Activated CD8-positive, alpha-beta T cell treated with anti-CD3 and anti-CD28 coated beads, Interleukin-2, amount 10 ng/mL, durations not matched to agents 7 days and 5 days (primary cell): ENCODE results near the gene ADD3. TPM values are rescaled to one million over a fixed set of nuclear protein-coding genes. Genes with fewer than 3 reads are reported as not detected.
"Not testable (repeated sequence)": the region's sequence is repeated elsewhere in the genome, so short reads cannot be mapped to it uniquely, and the experiment has no call there.

Experiments used
- ATAC-seq: fragments of 150-1000 bp; cut with Tn5 transposase; one replicate; pipeline ENCODE4 v1.10.0; 2021; ENCODE audit warnings: moderate library complexity
- CTCF ChIA-PET: fragments of 350-600 bp; sonication (Branson Sonifier 250); formaldehyde crosslinking; loops from one replicate; lab custom pipeline; 2021; ENCODE audit warnings: antibody characterized with exemption; lab: Charles Lee
- POLR2A ChIA-PET: fragments of 350-600 bp; sonication (Branson Sonifier 250); formaldehyde crosslinking; loops from one replicate; lab custom pipeline; 2021; ENCODE audit warnings: antibody characterized with exemption; lab: Charles Lee
- DNase-seq: peaks from one replicate; pipeline ENCODE4 v3.0.0-alpha.2; 2020
- H3K27ac Mint-ChIP-seq: one replicate; pipeline ENCODE4 v1.8.0; 2021; ENCODE audit warnings: mild to moderate bottlenecking, mixed read lengths
- H3K27me3 Mint-ChIP-seq: one replicate; pipeline ENCODE4 v1.8.0; 2021; ENCODE audit warnings: low read depth, mixed read lengths
- H3K36me3 Mint-ChIP-seq: one replicate; pipeline ENCODE4 v1.8.0; 2021; ENCODE audit warnings: low read depth, mixed read lengths
- H3K4me1 Mint-ChIP-seq: one replicate; pipeline ENCODE4 v1.8.0; 2021; ENCODE audit warnings: low read depth, mixed read lengths
- H3K4me3 Mint-ChIP-seq: one replicate; pipeline ENCODE4 v1.8.0; 2021; ENCODE audit warnings: mild to moderate bottlenecking, mixed read lengths
- H3K9me3 Mint-ChIP-seq: one replicate; pipeline ENCODE4 v1.8.0; 2022; ENCODE audit warnings: mixed read lengths; ENCODE audit not compliant: insufficient read depth
- total RNA-seq, 2 experiments: library from RNA; stranded (reverse); gene quantifications; one replicate each; pipeline ENCODE4 v1.2.3, GENCODE V29; 2021

Gene ADD3
- total RNA-seq, 2 experiments from 2014 or later: 172 to 200 TPM

DNA sequence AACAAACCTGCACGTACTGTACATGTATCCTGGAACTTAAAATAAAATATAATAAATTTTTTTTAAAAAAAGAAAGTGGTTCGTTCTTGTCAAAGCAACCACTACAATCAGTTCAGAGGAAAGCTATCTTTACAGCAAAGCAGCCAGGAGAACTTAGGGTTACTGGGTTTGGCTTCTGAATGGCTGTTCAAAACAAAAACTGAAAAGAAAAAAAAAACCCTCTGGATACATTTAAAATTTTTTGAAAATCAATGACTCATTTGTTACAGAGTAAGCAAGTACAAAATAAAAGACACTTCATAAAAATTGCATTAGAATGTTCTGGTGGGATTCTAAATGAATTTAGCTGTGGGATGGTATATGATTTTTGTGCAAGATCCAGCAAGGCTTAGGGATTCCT is 28.6 kb upstream of the ADD3 start:
- peaks cover 3% of the 10 kb centered on the region for H3K27me3 Mint-ChIP-seq
- H3K4me1 Mint-ChIP-seq: no peaks in the 10 kb centered on the region
- DNase-seq: no peak
- H3K36me3 Mint-ChIP-seq: no peaks in the 10 kb centered on the region
- H3K27ac Mint-ChIP-seq: no peak overlapping the region
- no peak overlapping the region for H3K4me3 Mint-ChIP-seq
- no peak for ATAC-seq
- CTCF ChIA-PET: interaction anchor here (0.8 to 5.9 kb wide), 30 partner anchors 9 to 327 kb away, joined by 3 to 53 read pairs (median 4); partner anchors contain the start of gene ADD3
- no peaks in the 10 kb centered on the region for H3K9me3 Mint-ChIP-seq
- POLR2A ChIA-PET: no interaction called here

DNA sequence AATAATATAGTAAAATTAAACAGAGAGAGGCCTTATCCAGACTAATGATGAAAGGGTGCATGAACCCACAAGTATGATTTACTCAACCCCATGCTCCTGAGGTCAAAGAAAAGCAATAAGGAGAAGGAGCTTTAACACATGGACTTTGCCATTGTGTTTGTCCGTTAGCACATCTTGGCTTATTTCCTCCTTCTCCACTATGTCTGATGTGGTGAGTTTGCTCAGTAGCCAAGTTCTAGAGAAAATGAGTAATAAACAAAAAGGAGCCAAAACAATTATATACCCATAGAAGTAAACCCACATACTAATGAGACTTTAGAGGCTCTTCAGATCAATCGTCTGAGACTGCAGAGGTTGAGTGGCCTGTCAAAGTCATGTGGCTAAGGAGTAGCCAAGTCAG is 26.1 kb upstream of the ADD3 start:
- H3K27me3 Mint-ChIP-seq: peaks cover 10% of the 10 kb centered on the region
- H3K36me3 Mint-ChIP-seq: peaks cover 2% of the 10 kb centered on the region
- no peak for ATAC-seq
- ChIA-PET POLR2A (no interaction called here), CTCF (interaction anchor here (1.2 to 2.1 kb wide), 2 partner anchors 29 to 97 kb away, joined by 3 to 11 read pairs; no protein-coding TSS in a partner anchor)
- H3K4me3 Mint-ChIP-seq: no peak overlapping the region
- H3K4me1 Mint-ChIP-seq: no peaks in the 10 kb centered on the region
- no peak overlapping the region for H3K27ac Mint-ChIP-seq
- no peak for DNase-seq
- H3K9me3 Mint-ChIP-seq: peaks cover 7% of the 10 kb centered on the region

DNA sequence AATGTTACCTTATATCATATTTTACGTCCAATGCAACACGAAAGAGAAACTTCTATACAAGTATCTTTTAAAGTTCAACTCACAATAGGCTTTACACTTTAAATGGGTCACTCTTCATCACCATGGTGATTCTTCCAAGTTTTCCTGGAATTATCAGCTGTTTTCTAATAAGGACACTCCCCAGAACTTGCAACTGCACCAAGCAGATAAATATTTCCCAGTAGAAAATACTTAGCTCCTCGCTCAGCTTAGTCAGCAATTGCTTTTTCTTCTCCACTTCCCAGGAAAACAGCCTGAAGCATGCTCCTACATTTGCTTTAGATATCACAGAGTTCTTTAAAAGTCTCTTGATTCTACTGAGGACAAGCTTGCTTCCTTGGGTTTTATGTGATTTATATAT is 25.7 kb upstream of the ADD3 start:
- H3K27me3 Mint-ChIP-seq: peaks cover 10% of the 10 kb centered on the region
- no peak overlapping the region for H3K4me3 Mint-ChIP-seq
- no peaks in the 10 kb centered on the region for H3K4me1 Mint-ChIP-seq
- H3K36me3 Mint-ChIP-seq: peaks cover 2% of the 10 kb centered on the region
- no peak overlapping the region for H3K27ac Mint-ChIP-seq
- ATAC-seq (no peak), DNase-seq (no peak)
- CTCF ChIA-PET: interaction anchor here (1.1 to 2.1 kb wide), 3 partner anchors 9 to 98 kb away, joined by 3 to 11 read pairs (median 5); no protein-coding TSS in a partner anchor
- POLR2A ChIA-PET: no interaction called here
- H3K9me3 Mint-ChIP-seq: peaks cover 7% of the 10 kb centered on the region

DNA sequence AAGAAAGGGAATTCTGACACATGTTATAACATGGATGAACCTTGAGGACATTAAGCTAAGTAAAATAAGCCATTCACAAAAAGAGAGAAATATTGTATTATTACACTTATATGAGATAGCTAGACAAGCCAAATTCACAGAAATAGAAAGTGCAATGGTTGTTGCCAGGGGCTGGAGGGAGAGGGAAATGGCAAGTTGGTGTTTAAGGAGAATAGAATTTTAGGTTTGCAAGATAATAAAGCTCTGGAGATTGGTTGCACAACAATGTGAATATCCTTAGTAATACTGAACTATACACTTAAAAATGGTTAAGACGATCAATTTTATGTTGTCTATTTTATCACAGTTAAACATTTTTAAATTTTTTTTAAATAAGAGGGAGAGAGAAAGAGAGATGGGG is 25.0 kb upstream of the ADD3 start:
- Mint-ChIP-seq H3K27me3 (peaks cover 10% of the 10 kb centered on the region), H3K4me3 (no peak overlapping the region), H3K27ac (no peak overlapping the region), H3K9me3 (peaks cover 7% of the 10 kb centered on the region), H3K4me1 (no peaks in the 10 kb centered on the region), H3K36me3 (peaks cover 2% of the 10 kb centered on the region)
- DNase-seq: no peak
- ChIA-PET CTCF (interaction anchor here (1.1 to 2.1 kb wide), 3 partner anchors 8 to 98 kb away, joined by 3 to 11 read pairs (median 5); no protein-coding TSS in a partner anchor), POLR2A (no interaction called here)
- ATAC-seq: no peak

DNA sequence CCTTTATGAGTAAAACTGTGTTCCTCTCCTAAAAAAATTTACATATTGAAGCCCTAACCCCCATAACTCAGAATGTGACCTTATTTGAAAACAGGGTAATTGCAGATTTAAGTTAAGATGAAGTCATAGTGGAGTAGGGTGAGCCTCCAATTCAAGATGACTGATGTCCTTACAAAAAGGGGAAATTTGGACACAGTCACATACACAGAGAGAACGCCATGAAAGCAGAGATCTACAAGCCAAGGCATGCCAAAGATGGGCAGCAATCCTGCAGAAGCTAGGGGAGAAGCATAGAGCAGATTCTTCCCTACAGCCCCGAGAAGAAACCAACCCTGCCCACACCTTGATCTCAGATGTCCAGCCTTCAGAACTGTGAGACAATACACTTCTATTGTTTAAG is 23.8 kb upstream of the ADD3 start:
- Mint-ChIP-seq H3K9me3 (peaks cover 7% of the 10 kb centered on the region), H3K4me1 (no peaks in the 10 kb centered on the region), H3K4me3 (no peak overlapping the region), H3K27me3 (peaks cover 14% of the 10 kb centered on the region), H3K27ac (no peak overlapping the region), H3K36me3 (peaks cover 2% of the 10 kb centered on the region)
- POLR2A ChIA-PET: no interaction called here
- no peak for ATAC-seq
- CTCF ChIA-PET: interaction anchor here (0.7 kb wide), 1 partner anchor 14 kb away, joined by 3 read pairs; no protein-coding TSS in a partner anchor
- DNase-seq: no peak

DNA sequence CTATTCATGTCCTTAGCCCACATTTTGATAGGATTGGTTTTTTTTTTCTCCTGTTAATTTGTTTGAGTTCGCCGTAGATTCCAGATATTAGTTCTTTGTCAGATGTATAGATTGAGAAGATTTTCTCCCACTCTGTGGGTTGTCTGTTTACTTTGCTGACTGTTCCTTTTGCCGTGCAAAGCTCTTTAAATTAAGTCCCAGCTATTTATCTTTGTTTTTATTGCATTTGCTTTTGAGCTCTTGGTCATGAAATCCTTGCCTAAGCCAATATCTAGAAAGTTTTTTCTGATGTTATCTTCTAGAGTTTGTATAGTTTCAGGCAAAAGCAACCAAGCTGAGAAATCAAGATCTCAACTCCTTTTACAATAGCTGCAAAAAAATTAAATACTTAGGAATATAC is 22.0 kb upstream of the ADD3 start:
- H3K4me3 Mint-ChIP-seq, POLR2A ChIA-PET, H3K9me3 Mint-ChIP-seq, ATAC-seq, H3K36me3 Mint-ChIP-seq, DNase-seq, CTCF ChIA-PET, H3K4me1 Mint-ChIP-seq, H3K27ac Mint-ChIP-seq: not testable (repeated sequence)
- H3K27me3 Mint-ChIP-seq: peaks cover 11% of the 10 kb centered on the region

DNA sequence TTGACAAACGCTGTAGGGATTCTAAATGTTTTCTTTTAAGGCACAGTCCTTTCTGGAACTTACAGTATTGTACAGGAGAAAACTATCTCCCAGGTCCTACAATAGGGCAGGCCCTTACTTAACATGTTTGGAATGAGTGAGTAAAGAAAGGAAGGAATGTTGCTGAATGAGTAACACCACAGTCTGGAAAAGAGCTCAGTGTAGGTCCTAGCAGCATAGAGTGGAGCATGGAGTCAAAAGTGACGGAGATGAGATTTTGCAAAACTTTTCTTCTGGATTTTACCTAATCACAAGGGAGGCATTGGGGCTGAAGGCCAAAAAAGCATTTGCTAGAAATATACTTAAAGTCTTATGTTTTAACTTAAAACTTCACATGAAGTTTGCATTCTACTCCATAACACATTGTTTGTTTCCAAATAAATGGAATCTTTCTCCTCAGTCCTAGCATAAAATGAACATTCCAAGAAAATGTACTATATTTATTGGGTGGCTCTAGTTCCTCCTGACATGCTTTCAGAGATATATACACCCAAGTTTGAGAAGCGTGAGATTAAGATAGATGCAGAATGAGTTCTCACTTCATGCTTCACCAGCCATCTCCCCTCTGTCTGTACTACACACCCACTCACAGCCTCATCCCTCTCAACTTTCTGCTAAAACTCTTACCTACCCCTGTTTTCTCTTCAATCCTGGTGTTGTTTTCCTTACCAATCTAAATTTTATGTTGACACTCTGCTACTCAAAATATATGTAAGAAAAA is 20.2 kb upstream of the ADD3 start:
- H3K27me3 Mint-ChIP-seq: peaks cover 11% of the 10 kb centered on the region
- ATAC-seq (no peak), DNase-seq (no peak)
- CTCF ChIA-PET: interaction anchor here (0.9 to 2.7 kb wide), 4 partner anchors 9 to 150 kb away, joined by 3 to 18 read pairs (median 6); no protein-coding TSS in a partner anchor
- no peak overlapping the region for H3K27ac Mint-ChIP-seq
- no peaks in the 10 kb centered on the region for H3K4me1 Mint-ChIP-seq
- H3K9me3 Mint-ChIP-seq: peaks cover 7% of the 10 kb centered on the region
- POLR2A ChIA-PET: no interaction called here
- H3K36me3 Mint-ChIP-seq: peaks cover 2% of the 10 kb centered on the region
- H3K4me3 Mint-ChIP-seq: no peak overlapping the region

DNA sequence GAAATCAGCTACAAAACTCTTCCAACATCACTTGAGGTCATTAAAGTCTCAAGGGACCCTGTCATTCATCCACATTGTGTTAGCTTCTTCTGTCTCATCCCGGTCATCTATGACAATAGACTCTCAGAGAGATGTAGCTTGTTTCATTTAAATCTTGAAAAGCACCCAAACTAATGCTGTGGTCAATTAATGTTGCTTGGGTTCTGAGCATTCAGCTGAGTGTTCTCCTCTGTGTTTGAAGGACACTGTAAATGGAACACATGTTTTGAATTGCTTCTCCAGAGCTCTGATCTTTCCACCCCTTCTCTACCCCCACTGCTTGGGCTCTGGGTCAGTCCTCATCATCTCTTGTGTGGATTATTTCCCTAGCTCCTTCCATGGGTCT is 19.6 kb upstream of the ADD3 start:
- ChIA-PET POLR2A (no interaction called here), CTCF (interaction anchor here (0.8 to 2.7 kb wide), 5 partner anchors 10 to 150 kb away, joined by 3 to 18 read pairs (median 3); no protein-coding TSS in a partner anchor)
- DNase-seq (no peak), ATAC-seq (no peak)
- Mint-ChIP-seq H3K27me3 (peaks cover 11% of the 10 kb centered on the region), H3K4me3 (no peak overlapping the region), H3K36me3 (peaks cover 2% of the 10 kb centered on the region), H3K27ac (no peak overlapping the region), H3K4me1 (no peaks in the 10 kb centered on the region), H3K9me3 (peaks cover 7% of the 10 kb centered on the region)

DNA sequence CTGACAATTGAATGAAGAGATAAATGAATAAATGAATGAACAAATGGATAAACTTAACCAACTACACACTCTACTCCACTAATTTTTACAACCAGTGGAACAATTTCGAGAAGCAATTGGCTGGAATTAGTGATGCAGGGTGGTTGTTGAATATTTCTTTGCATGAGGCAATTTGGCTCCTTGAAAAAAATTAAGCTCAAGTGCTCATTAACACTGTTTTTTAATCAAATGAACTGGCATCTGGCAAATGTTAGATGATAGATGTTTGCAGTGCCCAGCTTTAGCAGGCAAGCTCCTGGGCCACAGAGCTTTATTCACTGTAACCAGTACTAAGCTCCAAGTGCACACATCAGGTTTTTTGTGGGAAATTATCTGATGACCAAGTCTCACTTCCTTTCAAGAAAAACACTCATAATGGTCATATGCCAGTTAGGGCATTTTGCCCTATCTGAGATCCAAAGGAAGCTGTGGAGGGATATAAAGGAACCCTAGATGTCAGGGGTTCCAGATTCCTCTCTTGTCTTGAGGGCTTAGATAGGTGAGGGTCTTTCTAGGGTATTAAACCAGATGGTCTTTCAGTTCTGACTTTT is 16.4 kb upstream of the ADD3 start:
- Mint-ChIP-seq H3K4me1 (no peaks in the 10 kb centered on the region), H3K27ac (no peak overlapping the region), H3K9me3 (no peaks in the 10 kb centered on the region), H3K27me3 (peaks cover 6% of the 10 kb centered on the region), H3K36me3 (no peaks in the 10 kb centered on the region), H3K4me3 (no peak overlapping the region)
- DNase-seq (no peak), ATAC-seq (no peak)
- ChIA-PET CTCF (interaction anchor here (0.6 to 4.4 kb wide), 11 partner anchors 9 to 287 kb away, joined by 3 to 27 read pairs (median 3); no protein-coding TSS in a partner anchor), POLR2A (no interaction called here)

DNA sequence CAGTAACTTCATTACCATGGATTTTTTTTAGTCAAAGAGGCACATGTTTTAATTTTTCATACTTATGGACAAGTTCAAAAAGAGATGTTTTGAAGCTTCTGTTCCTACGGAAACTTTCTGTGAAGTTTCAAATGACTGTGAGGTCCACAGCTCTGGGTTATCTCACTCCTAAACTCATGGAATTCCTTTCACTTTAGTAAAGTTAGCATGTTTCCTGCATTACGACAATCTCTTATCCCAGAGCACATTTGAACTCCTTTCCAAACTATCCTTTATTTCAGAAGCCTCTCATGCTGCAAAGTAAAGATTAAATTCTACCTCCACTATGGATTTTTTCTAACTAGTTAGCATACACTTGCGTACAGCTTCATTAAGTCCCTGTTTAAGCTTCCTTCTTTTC is 15.3 kb upstream of the ADD3 start:
- DNase-seq (no peak), ATAC-seq (no peak)
- CTCF ChIA-PET: interaction anchor here (1.1 to 4.4 kb wide), 4 partner anchors 8 to 101 kb away, joined by 3 to 27 read pairs (median 5); no protein-coding TSS in a partner anchor
- POLR2A ChIA-PET: interaction anchor here (0.7 kb wide), 1 partner anchor 16 kb away, joined by 3 read pairs; no protein-coding TSS in a partner anchor
- H3K27me3 Mint-ChIP-seq: peaks cover 4% of the 10 kb centered on the region
- no peak overlapping the region for H3K4me3 Mint-ChIP-seq
- no peaks in the 10 kb centered on the region for H3K9me3 Mint-ChIP-seq
- no peak overlapping the region for H3K27ac Mint-ChIP-seq
- H3K36me3 Mint-ChIP-seq: no peaks in the 10 kb centered on the region
- H3K4me1 Mint-ChIP-seq: no peaks in the 10 kb centered on the region

DNA sequence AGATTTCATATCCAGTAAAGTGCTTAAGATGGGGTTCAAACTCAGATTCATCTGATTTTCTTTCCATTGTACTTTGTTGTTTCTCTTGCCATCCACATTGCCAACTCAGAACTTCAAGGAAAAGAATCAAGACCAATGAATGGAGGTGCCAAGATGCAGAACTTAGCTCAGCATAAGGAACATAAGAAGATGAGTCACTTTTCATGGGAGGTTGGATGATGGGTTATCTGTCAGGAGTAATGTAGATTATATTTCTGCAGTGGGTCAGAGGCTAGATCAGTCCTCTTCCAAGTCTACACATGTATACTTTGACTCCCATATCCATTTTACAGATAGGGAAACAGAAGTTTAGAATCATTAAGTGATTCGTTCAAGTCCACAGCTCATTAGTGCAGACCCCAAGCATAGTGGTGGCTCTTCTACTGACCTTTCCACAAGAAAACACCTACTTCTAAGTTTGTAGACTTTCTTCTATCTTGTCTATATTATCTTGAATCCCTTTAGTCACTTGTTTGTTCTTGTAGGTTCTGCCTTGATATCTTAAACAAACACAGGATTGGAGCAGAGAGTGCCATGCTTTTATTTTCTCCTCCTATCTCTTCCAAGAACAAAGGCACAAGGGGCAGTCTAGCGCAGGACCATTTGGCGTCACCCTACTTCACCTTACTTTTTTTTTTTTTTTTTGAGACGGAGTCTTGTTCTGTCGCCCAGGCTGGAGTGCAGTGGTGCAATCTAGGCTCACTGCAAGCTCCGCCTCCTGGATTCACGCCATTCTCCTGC is 14.0 kb upstream of the ADD3 start:
- ChIA-PET POLR2A (no interaction called here), CTCF (interaction anchor here (4.4 kb wide), 1 partner anchor 16 kb away, joined by 27 read pairs; no protein-coding TSS in a partner anchor)
- Mint-ChIP-seq H3K27ac (no peak overlapping the region), H3K36me3 (no peaks in the 10 kb centered on the region), H3K9me3 (no peaks in the 10 kb centered on the region), H3K4me3 (no peak overlapping the region), H3K27me3 (peaks cover 5% of the 10 kb centered on the region), H3K4me1 (no peaks in the 10 kb centered on the region)
- no peak for ATAC-seq
- DNase-seq: no peak
